ENCODE results near the gene SRC. TPM values are rescaled to one million over a fixed set of nuclear protein-coding genes. Genes with fewer than 3 reads are reported as not detected.

The SRC gene
- 24.6 TPM for polyA plus RNA-seq (2012; ENCODE audit: low read depth, missing spikeins)

- peak; percentile 68 for DNase-seq (ENCODE audit: insufficient read length, low spot score)
- peak; percentile 64 for FAIRE-seq
- no peak for TF ChIP-seq SPI1 (IDR thresholded peaks at IDR 0.05; ENCODE audit: low read depth, low read length)
- TF ChIP-seq PAX5 (IDR thresholded peaks at IDR 0.05; ENCODE audit: insufficient read depth, low read length, severe bottlenecking) = no peak
- TF ChIP-seq TAF1 (IDR thresholded peaks at IDR 0.05; ENCODE audit: low read depth, low read length) = no peak
- no peak for TF ChIP-seq POLR2AphosphoS5 (IDR thresholded peaks at IDR 0.05; ENCODE audit: low read depth, low read length)
- no peak for TF ChIP-seq POLR2A (IDR thresholded peaks at IDR 0.05; ENCODE audit: low read depth, low read length)
- no peak for TF ChIP-seq POU2F2 (IDR thresholded peaks at IDR 0.05; ENCODE audit: low read depth, low read length)
Measured at GRCh38 chr20:37345339-37346235, at the start of gene SRC. SRC (plus strand) TSS chr20:37346140; CDS start chr20:37384154, 38,014 bp downstream.

DNA sequence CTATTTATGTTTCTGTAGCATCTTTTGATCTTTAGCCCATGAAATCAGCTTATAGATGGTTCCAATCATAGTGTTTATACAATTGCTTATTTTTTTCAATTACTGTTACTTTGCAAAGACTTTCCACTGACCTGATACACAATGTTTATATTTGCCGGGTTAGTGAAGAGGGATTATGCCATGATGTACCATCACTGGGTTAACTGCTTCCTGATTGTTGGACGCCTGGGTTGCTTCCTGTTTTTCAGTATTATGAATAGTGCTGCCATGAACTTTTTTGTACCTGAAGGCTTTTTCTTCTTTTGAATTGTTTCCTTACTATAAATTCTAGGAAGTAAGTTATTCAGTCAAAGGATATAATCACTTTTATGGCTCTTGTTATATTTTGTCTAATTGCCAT, 49.6 kb upstream of the SRC start:
- FAIRE-seq (no peak), DNase-seq (ENCODE audit: insufficient read length, low spot score) (no peak)
- TF ChIP-seq TAF1 (IDR thresholded peaks at IDR 0.05; ENCODE audit: low read depth, low read length) (no peak), POLR2AphosphoS5 (IDR thresholded peaks at IDR 0.05; ENCODE audit: low read depth, low read length) (no peak), PAX5 (IDR thresholded peaks at IDR 0.05; ENCODE audit: insufficient read depth, low read length, severe bottlenecking) (no peak), POU2F2 (IDR thresholded peaks at IDR 0.05; ENCODE audit: low read depth, low read length) (no peak), SPI1 (IDR thresholded peaks at IDR 0.05; ENCODE audit: low read depth, low read length) (no peak), POLR2A (IDR thresholded peaks at IDR 0.05; ENCODE audit: low read depth, low read length) (no peak)

DNA sequence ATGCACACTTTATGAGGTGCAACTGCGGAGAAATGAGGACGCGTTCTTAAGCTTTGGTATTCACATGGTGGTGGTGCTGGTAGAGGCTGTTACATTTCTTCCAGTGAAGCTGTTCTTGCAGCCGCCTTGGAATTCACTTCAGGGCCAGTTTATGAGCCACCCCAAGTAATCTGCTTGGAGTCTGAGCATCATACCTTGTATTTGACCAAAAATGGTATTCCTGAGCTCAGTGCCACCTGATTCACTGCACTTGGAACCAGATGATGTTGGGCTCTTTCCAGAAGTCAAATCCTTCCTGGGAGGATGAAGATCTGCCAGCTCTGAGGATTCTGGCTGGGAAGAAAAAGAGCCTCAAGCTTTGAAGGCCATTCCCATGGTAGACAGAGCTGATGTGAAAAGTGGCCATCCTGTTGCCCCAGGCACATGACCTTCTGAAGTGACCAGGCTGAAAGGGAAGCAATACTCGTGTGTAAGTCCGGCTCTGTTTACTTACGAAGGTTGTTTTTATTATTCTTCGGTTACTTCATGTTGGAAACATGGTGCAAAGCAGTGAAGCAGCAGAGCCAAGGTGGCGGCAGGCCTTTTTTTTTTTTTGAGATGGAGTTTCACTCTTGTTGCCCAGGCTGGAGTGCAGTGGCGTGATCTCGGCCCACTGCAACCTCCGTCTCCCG, 48.7 kb upstream of the SRC start:
- no peak for DNase-seq (ENCODE audit: insufficient read length, low spot score)
- FAIRE-seq = no peak
- TF ChIP-seq TAF1 (IDR thresholded peaks at IDR 0.05; ENCODE audit: low read depth, low read length) = no peak
- no peak for TF ChIP-seq POU2F2 (IDR thresholded peaks at IDR 0.05; ENCODE audit: low read depth, low read length)
- no peak for TF ChIP-seq PAX5 (IDR thresholded peaks at IDR 0.05; ENCODE audit: insufficient read depth, low read length, severe bottlenecking)
- no peak for TF ChIP-seq POLR2A (IDR thresholded peaks at IDR 0.05; ENCODE audit: low read depth, low read length)
- no peak for TF ChIP-seq POLR2AphosphoS5 (IDR thresholded peaks at IDR 0.05; ENCODE audit: low read depth, low read length)
- no peak for TF ChIP-seq SPI1 (IDR thresholded peaks at IDR 0.05; ENCODE audit: low read depth, low read length)

- TF ChIP-seq POLR2A (IDR thresholded peaks at IDR 0.05; ENCODE audit: low read depth, low read length) (no peak), POLR2AphosphoS5 (IDR thresholded peaks at IDR 0.05; ENCODE audit: low read depth, low read length) (no peak), SPI1 (IDR thresholded peaks at IDR 0.05; ENCODE audit: low read depth, low read length) (peak; percentile 27; the same call in 1 of the 2 replicates)
- no peak for FAIRE-seq
- DNase-seq (ENCODE audit: insufficient read length, low spot score) = no peak
Measured at GRCh38 chr20:37298190-37298939, 47.6 kb upstream of the SRC start.

GRCh38 chr20:37299718-37300528, 46.0 kb upstream of the SRC start:
- DNase-seq (ENCODE audit: insufficient read length, low spot score) (no peak), FAIRE-seq (no peak)
- no peak for TF ChIP-seq PAX5 (IDR thresholded peaks at IDR 0.05; ENCODE audit: insufficient read depth, low read length, severe bottlenecking)

- FAIRE-seq = no peak
- no peak for DNase-seq (ENCODE audit: insufficient read length, low spot score)
- TF ChIP-seq SPI1 (IDR thresholded peaks at IDR 0.05; ENCODE audit: low read depth, low read length) = no peak
- no peak for TF ChIP-seq POU2F2 (IDR thresholded peaks at IDR 0.05; ENCODE audit: low read depth, low read length)
- no peak for TF ChIP-seq POLR2AphosphoS5 (IDR thresholded peaks at IDR 0.05; ENCODE audit: low read depth, low read length)
- TF ChIP-seq POLR2A (IDR thresholded peaks at IDR 0.05; ENCODE audit: low read depth, low read length) = no peak
- TF ChIP-seq TAF1 (IDR thresholded peaks at IDR 0.05; ENCODE audit: low read depth, low read length) = no peak
- no peak for TF ChIP-seq PAX5 (IDR thresholded peaks at IDR 0.05; ENCODE audit: insufficient read depth, low read length, severe bottlenecking)
Measured at GRCh38 chr20:37301120-37301519, 44.8 kb upstream of the SRC start.

- TF ChIP-seq TAF1 (IDR thresholded peaks at IDR 0.05; ENCODE audit: low read depth, low read length) (no peak), PAX5 (IDR thresholded peaks at IDR 0.05; ENCODE audit: insufficient read depth, low read length, severe bottlenecking) (no peak), POLR2AphosphoS5 (IDR thresholded peaks at IDR 0.05; ENCODE audit: low read depth, low read length) (no peak), POLR2A (IDR thresholded peaks at IDR 0.05; ENCODE audit: low read depth, low read length) (no peak), SPI1 (IDR thresholded peaks at IDR 0.05; ENCODE audit: low read depth, low read length) (no peak), POU2F2 (IDR thresholded peaks at IDR 0.05; ENCODE audit: low read depth, low read length) (no peak)
- DNase-seq (ENCODE audit: insufficient read length, low spot score) = no peak
- FAIRE-seq = no peak
Measured at GRCh38 chr20:37301558-37301957, 44.4 kb upstream of the SRC start.

GRCh38 chr20:37302981-37303380, 43.0 kb upstream of the SRC start:
- DNase-seq (ENCODE audit: insufficient read length, low spot score) = no peak
- FAIRE-seq = no peak
- TF ChIP-seq SPI1 (IDR thresholded peaks at IDR 0.05; ENCODE audit: low read depth, low read length) (no peak), POU2F2 (IDR thresholded peaks at IDR 0.05; ENCODE audit: low read depth, low read length) (no peak), PAX5 (IDR thresholded peaks at IDR 0.05; ENCODE audit: insufficient read depth, low read length, severe bottlenecking) (no peak), POLR2AphosphoS5 (IDR thresholded peaks at IDR 0.05; ENCODE audit: low read depth, low read length) (no peak), POLR2A (IDR thresholded peaks at IDR 0.05; ENCODE audit: low read depth, low read length) (no peak), TAF1 (IDR thresholded peaks at IDR 0.05; ENCODE audit: low read depth, low read length) (no peak)
